Anterior cingulate cortex (tissue), 58 donors: ENCODE results near the gene ALKBH7.
"Not testable (repeated sequence)": the region's sequence is repeated elsewhere in the genome, so short reads cannot be mapped to it uniquely, and the experiment has no call there.

Source experiments
- DNase-seq, 58 donors: peaks; one replicate each; lab custom pipeline; 2025; lab: John Stamatoyannopoulos, UW

ALKBH7 gene

GRCh38 chr19:6394831-6395230, 22.2 kb downstream of the ALKBH7 start:
- no peak for DNase-seq

DNA sequence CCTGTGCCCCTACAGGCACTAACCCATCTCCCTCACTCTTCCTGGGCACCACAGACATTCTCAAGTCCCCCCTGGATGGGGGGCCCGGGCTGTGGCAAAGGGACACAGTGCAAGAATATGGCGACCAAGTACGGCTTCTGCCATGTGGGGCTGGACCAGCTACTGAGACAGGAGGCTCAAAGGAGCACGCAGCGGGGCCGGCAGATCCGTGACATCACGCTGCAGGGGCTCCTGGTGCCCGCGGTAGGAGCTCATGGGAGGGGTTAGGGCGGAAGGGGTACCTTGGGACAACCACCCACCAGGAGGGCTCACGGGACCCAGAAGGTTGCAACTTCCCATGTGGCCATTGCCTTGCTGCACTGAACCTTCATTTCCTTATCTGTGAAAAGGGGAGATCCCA, 23.7 kb downstream of the ALKBH7 start:
- no peak for DNase-seq

- not testable (repeated sequence) for DNase-seq
These were observed 27.7 kb downstream of the ALKBH7 start for GRCh38 chr19:6400062-6400944.

DNA sequence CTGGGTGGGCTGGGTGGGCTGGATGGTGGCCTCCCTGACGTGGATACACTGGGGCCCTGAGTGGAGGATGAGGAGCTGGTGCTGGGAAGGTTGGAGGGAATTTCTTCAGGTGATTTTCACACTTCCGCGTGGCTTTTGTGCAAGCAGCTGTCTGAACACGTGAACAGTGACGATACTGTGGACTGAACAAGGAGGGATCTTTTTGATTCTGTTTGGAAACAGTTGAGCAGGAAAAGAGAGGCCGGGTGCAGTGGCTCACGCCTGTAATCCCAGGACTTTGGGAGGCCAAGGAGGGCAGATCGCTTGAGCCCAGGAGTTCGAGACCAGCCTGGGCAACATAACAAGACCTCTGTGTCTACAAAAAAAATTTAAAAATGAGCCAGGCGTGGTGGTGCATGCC, 29.5 kb downstream of the ALKBH7 start:
- no peak for DNase-seq

DNA sequence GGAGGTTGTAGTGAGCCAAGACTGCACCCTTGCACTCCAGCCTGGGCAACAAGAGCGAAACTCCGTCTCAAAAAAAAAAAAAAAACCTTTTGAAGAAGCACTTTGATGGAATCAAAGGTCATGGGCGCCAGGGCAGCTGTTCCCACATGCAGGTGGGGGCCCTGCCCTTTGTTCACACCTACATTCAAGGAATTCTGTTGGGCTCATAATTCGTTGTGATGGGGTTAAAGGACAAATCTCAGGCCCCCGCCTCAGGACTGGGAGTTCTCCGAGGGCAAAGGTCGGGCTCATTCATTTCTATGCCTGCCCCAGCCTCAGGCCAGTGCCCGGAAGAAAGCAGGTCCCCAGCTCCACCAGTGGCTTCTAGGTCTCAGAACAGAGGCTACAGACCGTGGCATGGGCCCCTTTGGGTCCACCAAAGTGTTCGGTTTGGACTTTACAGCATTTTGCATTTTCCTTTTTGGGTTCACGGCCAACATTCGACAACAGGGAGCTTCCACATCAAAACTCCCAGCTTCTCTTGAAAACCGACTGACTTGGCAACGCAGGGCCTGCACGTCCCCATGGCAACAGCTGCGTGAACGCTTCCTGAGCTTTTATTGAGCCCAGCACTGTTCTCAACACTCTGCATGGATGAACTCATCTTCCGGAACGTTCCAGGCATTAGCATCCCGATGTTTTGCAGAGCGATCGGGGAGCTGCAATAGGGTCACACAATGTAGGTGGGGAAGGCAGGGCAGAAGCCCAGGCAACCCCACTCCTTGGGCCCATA, 30.4 kb downstream of the ALKBH7 start:
- DNase-seq: peak in 57 of 58 donors; percentile 9 to 93 (median 73)

DNA sequence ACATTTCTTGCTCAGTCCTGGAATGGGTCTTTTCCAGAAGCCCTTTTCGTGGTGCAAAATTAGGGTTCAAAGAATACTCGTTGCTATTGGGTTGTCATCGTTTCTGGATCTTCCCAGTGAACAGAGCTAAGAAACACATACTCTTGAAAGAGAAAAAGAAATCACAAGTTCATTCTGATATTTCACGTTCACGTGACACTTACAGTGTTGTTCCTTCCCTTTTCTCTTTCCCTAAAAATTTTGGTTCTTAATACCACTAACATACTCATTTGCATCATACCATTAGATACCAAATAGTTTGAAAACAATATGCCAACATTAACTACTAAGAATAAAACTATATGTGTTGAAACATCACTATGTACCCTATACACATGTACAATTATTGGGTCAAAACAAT, 33.8 kb downstream of the ALKBH7 start:
- DNase-seq: no peak

- DNase-seq: no peak
These were observed 36.8 kb downstream of the ALKBH7 start for GRCh38 chr19:6409346-6409745.

DNA sequence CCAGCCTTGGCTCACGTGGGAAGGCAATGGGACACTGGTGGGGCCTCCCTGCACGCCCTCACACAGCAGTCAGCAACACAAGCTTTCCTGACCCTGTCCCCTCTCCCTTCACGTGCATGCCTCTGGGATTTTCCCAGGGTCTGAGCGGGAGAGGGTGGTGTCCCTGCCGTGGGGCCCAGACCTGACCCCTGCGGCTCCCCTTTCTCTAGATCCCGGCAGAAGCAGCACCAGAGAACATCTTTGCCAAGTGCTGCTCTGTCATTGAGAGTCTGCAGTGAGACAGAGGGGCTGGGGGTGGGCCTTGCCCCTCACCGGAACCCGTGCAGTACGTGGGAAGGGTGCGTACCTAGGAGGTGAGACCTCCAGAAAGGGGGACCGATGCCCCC, 39.5 kb downstream of the ALKBH7 start:
- no peak for DNase-seq

- peak in 1 of 58 donors; percentile 13 for DNase-seq
These were observed 40.0 kb downstream of the ALKBH7 start for GRCh38 chr19:6412447-6413091.

DNA sequence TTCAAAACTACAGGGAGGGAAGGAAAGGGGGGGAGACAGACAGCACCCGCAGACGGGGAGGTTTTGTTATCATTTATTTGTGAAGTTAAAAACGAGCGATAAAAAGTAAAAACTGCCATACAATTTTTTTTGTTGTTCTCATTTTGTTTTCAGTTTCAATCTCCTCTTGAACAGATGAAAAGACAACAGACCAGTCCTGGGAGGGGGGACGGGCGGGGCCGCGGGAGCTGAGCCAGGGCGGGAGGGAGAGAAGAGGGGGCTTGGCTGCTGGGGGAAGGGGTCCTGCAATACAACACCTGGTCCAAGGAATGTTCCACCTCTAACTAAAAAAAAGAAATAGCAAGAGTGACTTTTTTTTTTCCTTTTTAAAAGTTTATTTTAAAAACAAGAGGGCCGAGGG, 40.7 kb downstream of the ALKBH7 start:
- DNase-seq: no peak

- DNase-seq: no peak
These were observed 41.4 kb downstream of the ALKBH7 start for GRCh38 chr19:6413721-6414643.

DNA sequence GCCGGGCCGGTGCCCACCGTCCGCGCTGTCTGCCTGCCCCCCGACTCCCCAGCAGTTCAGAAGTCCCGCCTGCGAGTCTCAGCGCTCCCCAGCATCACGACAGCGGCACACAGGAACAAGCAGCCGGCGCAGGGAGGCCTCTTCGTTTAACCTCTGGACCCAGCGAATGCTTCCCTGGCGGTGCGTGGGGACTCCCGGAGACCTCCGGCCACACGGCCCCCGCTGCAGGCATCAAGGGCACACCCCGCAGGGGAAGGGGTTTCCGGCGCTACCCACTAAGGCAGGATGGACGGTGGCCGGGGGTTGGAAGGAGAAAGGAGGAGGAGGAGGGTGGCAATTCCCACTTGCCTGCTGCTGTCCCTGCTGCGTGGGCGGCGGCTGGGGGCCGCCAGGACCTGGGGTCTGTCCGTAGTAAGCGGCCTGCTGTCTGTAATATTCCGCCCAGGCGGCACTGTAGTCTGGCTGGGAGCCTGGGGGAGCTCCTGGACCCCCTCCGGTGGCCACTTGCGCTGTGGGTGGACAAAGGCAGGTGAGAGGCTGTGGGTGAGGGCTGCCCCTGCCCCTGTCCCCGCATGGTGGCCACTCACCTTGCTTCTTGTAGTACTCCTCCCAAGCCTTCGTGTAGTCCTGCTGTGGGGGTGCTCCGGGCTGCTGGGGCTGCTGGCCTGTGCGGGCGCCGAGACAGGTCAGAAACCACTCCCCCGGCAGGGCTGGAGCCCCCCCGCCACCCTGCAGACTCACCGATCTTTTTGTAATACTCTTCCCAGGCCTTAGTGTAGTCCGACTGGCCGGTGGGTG, 42.4 kb downstream of the ALKBH7 start:
- no peak for DNase-seq

- DNase-seq: no peak
These were observed 43.1 kb downstream of the ALKBH7 start for GRCh38 chr19:6415591-6416190.

DNA sequence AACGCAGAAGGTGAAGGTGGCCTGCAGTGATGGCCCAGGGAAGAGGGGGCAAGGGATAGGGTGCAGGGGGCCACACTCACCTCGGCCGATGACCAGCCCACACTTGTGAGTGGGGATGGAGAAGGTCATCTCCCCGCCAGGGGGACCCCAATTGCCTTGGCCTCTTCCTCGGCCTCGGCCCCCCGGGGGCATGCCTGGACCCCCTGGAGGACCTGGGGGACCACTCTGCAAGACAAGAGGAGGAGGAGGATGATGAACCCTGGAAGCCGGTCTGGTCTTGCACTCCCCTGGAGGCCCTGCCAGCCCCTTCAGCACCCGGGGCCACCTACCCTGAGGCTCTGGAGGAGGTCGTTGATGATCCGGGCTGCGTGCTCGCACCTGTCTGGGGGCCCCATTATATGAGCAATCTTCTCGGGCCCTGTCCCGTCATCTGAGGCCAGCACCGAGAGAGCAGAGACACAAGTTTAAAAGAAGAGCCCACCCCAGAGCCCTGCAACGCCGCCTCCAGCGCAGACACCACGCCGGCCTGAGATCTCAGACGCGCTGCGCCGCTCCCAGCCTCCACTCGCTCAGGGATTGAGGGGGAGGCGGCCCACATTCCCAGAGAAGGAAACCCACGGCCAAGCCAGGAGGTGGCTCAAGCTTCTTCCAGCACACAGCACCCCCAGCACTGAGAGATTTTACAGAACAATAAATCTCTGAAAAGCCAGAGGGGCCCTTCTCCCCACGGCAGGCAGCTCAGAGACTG, 44.2 kb downstream of the ALKBH7 start:
- no peak for DNase-seq

- DNase-seq: peak in 38 of 58 donors; percentile 4 to 63 (median 38)
These were observed 45.3 kb downstream of the ALKBH7 start for GRCh38 chr19:6417713-6418561.

- no peak for DNase-seq
These were observed 46.0 kb downstream of the ALKBH7 start for GRCh38 chr19:6418562-6418932.
